ENCODE results near the gene MCTP1. TPM values are rescaled to one million over a fixed set of nuclear protein-coding genes. Genes with fewer than 3 reads are reported as not detected.

Gene MCTP1
- total RNA-seq, 1 experiment from 2014 or later = 2.5 TPM

DNA sequence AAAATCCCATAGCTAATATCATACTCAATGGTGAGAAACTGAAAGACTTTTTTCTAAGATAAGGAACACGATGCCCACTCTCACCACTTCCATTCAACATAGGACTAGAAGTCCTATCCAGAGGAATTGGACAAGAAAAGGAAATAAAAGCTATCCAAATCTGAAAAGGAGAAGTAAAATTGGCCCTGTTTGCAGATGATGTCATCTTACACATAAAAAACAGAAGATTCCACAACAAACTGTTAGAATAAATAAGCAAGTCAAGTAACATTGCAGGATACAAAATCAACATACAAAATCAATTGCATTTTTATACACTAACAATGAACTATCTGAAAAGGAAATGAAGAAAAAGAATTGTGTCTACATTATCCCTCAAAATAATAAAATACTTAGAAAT lies 308.0 kb downstream of the MCTP1 start:
- no peaks in the 10 kb centered on the region for H3K27me3 Mint-ChIP-seq (ENCODE audit: low read depth)
- Histone ChIP-seq H3K14ac (ENCODE audit: insufficient read depth, low read length) (no peak overlapping the region), H3K79me1 (ENCODE audit: insufficient read depth, low read depth, low read length, poor library complexity, severe bottlenecking) (no peaks in the 10 kb centered on the region), H3K23ac (ENCODE audit: insufficient read length, low read depth, low read length) (no peak overlapping the region), H2BK120ac (ENCODE audit: low read depth, low read length, poor library complexity, severe bottlenecking) (no peak overlapping the region), H2AFZ (ENCODE audit: low read length) (no peak overlapping the region), H3K4me2 (ENCODE audit: insufficient read depth, insufficient read length, low read length) (no peak overlapping the region), H3K79me2 (ENCODE audit: insufficient read depth, low read length) (no peaks in the 10 kb centered on the region), H3K27ac (ENCODE audit: insufficient read length, low read depth, low read length) (no peak overlapping the region), H4K5ac (ENCODE audit: insufficient read length, low read depth, low read length) (no peak overlapping the region), H4K91ac (ENCODE audit: insufficient read length, low read depth, low read length) (no peak overlapping the region), H3K9ac (ENCODE audit: extremely low read depth, insufficient read length, low read length) (no peak overlapping the region), H3K4ac (ENCODE audit: low read depth, low read length) (no peak overlapping the region), H3K23me2 (ENCODE audit: insufficient read length, low read depth, low read length, poor library complexity, severe bottlenecking) (no peaks in the 10 kb centered on the region), H2BK5ac (ENCODE audit: insufficient read length, low read length) (no peak overlapping the region), H3K27me3 (ENCODE audit: insufficient read depth, low read length) (no peaks in the 10 kb centered on the region), H3K4me1 (ENCODE audit: insufficient read depth, low read length) (no peaks in the 10 kb centered on the region), H3K9me3 (ENCODE audit: control insufficient read depth, low read depth, low read length) (no peaks in the 10 kb centered on the region), H4K8ac (replicated peaks; ENCODE audit: insufficient read length, low read depth, low read length) (no peak overlapping the region), H2BK20ac (ENCODE audit: low read depth, low read length, poor library complexity, severe bottlenecking) (no peak overlapping the region), H3T11ph (ENCODE audit: low read length) (no peak overlapping the region), H2AK5ac (ENCODE audit: insufficient read length, low read length) (no peak overlapping the region), H2BK12ac (ENCODE audit: insufficient read length, low read depth, low read length) (no peak overlapping the region), H4K20me1 (ENCODE audit: control insufficient read depth, insufficient read depth, insufficient read length) (no peaks in the 10 kb centered on the region), H3K56ac (ENCODE audit: insufficient read length, low read depth, low read length) (no peak overlapping the region), H2BK15ac (ENCODE audit: low read depth, low read length) (no peak overlapping the region), H3K18ac (ENCODE audit: insufficient read length, low read depth, low read length) (no peak overlapping the region)
- H3K9me3 Mint-ChIP-seq = peaks cover 13 to 15% of the 10 kb centered on the region in 2 experiments
- no peak overlapping the region for H3K4me3 Mint-ChIP-seq
- no peaks in the 10 kb centered on the region for H3K4me1 Mint-ChIP-seq
- H3K36me3 Mint-ChIP-seq (ENCODE audit: insufficient read depth in 1 of 3, low read depth in 3 of 3) = peaks cover 3 to 13% (median 3%) of the 10 kb centered on the region in 3 experiments; a peak in 5 of 7 replicates
- TF ChIP-seq, protein P1, sequence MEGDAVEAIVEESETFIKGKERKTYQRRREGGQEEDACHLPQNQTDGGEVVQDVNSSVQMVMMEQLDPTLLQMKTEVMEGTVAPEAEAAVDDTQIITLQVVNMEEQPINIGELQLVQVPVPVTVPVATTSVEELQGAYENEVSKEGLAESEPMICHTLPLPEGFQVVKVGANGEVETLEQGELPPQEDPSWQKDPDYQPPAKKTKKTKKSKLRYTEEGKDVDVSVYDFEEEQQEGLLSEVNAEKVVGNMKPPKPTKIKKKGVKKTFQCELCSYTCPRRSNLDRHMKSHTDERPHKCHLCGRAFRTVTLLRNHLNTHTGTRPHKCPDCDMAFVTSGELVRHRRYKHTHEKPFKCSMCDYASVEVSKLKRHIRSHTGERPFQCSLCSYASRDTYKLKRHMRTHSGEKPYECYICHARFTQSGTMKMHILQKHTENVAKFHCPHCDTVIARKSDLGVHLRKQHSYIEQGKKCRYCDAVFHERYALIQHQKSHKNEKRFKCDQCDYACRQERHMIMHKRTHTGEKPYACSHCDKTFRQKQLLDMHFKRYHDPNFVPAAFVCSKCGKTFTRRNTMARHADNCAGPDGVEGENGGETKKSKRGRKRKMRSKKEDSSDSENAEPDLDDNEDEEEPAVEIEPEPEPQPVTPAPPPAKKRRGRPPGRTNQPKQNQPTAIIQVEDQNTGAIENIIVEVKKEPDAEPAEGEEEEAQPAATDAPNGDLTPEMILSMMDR (conservative IDR thresholded peaks at IDR 0.05) = no peak
- DNase-seq = no peak
- WGBS (ENCODE audit: extremely low coverage, insufficient read length, low lambda C conversion rate) = no CpG with 5 or more reads among the region's 1 CpG
- H3K27ac Mint-ChIP-seq = no peak overlapping the region

Measured in H9 (cell line).